Gastrocnemius medialis (tissue), 4 donors: Measurements from ENCODE around the gene GPRC6A.

Experiments used
- POLR2A ChIP-seq, 2 donors: fragments of 450-650 bp; IDR thresholded peaks; one replicate each; pipeline ENCODE4 v1.6.1; 2017; ENCODE audit warnings: antibody characterized with exemption in 2 of 2, mild to moderate bottlenecking in 2 of 2, moderate library complexity in 2 of 2
- TF ChIP-seq, protein P1 (sequence below), 5 experiments: fragments of 450-650 bp in 3 of 5; fragments of 200-600 bp in 2 of 5; sonication (generic) in 2 of 5; IDR thresholded peaks in 4 of 5; conservative IDR thresholded peaks in 1 of 5; 1 replicate in 4 of 5; 2 replicates in 1 of 5; pipeline ENCODE4 v1.5.1; 2016 to 2019; ENCODE audit warnings: antibody characterized with exemption in 5 of 5, mild to moderate bottlenecking in 3 of 5, moderate library complexity in 3 of 5

DNA sequence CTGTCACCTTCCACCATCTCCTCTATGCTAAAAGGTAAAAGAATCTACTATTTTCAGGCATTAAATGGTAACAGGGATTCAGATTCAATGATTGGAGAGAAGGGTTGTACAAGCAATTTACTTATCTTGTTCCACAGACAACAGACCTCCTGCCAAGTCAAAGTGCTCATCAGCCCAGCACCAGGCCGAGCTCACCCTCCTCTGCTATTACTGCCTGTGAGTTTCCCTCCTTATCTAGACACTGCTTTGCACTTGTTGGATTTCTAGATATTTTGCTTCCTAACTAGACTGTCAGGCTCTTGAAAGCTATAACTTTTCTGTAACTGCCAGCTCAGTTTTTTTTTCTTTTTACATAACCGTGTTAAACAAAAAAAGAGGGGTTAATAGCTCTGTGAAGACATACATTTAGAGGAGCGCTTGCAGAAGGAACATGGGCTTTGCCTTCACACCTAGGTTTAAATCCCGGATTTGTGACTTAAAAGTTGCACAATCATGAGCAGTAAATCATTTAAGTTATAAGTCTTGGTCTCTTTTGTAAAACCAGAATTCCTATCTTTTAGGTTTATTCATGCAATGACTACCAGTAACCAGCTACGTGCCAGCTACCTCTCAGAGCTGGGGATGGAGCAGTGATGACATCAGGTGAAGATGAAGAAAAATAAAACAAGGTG is 62.2 kb downstream of the GPRC6A start:
- TF ChIP-seq, protein P1, sequence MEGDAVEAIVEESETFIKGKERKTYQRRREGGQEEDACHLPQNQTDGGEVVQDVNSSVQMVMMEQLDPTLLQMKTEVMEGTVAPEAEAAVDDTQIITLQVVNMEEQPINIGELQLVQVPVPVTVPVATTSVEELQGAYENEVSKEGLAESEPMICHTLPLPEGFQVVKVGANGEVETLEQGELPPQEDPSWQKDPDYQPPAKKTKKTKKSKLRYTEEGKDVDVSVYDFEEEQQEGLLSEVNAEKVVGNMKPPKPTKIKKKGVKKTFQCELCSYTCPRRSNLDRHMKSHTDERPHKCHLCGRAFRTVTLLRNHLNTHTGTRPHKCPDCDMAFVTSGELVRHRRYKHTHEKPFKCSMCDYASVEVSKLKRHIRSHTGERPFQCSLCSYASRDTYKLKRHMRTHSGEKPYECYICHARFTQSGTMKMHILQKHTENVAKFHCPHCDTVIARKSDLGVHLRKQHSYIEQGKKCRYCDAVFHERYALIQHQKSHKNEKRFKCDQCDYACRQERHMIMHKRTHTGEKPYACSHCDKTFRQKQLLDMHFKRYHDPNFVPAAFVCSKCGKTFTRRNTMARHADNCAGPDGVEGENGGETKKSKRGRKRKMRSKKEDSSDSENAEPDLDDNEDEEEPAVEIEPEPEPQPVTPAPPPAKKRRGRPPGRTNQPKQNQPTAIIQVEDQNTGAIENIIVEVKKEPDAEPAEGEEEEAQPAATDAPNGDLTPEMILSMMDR (IDR thresholded peaks at IDR 0.05 in 4 of 5, conservative IDR thresholded peaks at IDR 0.05 in 1 of 5) = no peak
- no peak for TF ChIP-seq POLR2A (IDR thresholded peaks at IDR 0.05)
